ENCODE results near the gene IGF1R. TPM values are rescaled to one million over a fixed set of nuclear protein-coding genes. Genes with fewer than 3 reads are reported as not detected.
A peak's percentile ranks its signal among the peaks of the same experiment; 100 is the strongest.

The IGF1R gene
- polyA plus RNA-seq, 1 experiment = 36.2 TPM

DNA sequence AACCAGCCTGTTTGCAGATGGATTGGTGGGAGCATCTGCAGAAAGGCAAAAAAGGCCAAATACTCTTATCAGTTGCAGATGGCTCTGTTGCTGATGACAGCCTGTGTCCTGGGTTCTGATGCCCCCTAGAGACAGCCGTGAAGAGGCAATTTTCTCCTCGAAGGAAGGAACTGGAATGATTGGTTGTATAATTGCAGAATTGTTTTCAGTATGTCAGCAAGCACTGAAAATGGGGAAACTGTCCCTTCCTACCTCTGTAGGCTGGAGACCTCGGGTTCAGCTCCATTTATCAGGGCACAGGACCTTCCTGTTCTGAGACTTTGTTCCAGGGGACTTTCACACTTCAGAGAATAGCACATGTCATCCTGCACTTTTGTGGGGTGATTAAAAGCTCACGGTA lies 256.2 kb downstream of the IGF1R start:
- TF ChIP-seq, protein P1, sequence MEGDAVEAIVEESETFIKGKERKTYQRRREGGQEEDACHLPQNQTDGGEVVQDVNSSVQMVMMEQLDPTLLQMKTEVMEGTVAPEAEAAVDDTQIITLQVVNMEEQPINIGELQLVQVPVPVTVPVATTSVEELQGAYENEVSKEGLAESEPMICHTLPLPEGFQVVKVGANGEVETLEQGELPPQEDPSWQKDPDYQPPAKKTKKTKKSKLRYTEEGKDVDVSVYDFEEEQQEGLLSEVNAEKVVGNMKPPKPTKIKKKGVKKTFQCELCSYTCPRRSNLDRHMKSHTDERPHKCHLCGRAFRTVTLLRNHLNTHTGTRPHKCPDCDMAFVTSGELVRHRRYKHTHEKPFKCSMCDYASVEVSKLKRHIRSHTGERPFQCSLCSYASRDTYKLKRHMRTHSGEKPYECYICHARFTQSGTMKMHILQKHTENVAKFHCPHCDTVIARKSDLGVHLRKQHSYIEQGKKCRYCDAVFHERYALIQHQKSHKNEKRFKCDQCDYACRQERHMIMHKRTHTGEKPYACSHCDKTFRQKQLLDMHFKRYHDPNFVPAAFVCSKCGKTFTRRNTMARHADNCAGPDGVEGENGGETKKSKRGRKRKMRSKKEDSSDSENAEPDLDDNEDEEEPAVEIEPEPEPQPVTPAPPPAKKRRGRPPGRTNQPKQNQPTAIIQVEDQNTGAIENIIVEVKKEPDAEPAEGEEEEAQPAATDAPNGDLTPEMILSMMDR (IDR thresholded peaks at IDR 0.05; ENCODE audit: insufficient read depth, low read depth, low read length) = peak; percentile 83
- no peaks in the 10 kb centered on the region for H3K27me3 ChIP-seq (ENCODE audit: control insufficient read depth, insufficient read depth, low read length)
- ChIA-PET CTCF (interaction anchor here (0.6 to 3.8 kb wide), 21 partner anchors 9 to 463 kb away, joined by 3 to 22 read pairs (median 5); no protein-coding TSS in a partner anchor), POLR2A (no interaction called here)
- no peak overlapping the region for H3K4me3 ChIP-seq (ENCODE audit: low read depth, low read length)
- H3K36me3 ChIP-seq (ENCODE audit: control insufficient read depth, insufficient read depth, low read length) = peaks cover 6% of the 10 kb centered on the region
- no peak for DNase-seq (ENCODE audit: low read depth)

GRCh38 chr15:98905963-98906711 lies 257.8 kb downstream of the IGF1R start:
- CTCF ChIA-PET = interaction anchor here (1.2 to 3.8 kb wide), 7 partner anchors 9 to 388 kb away, joined by 4 to 22 read pairs (median 12); no protein-coding TSS in a partner anchor
- Histone ChIP-seq H3K27me3 (ENCODE audit: control insufficient read depth, insufficient read depth, low read length) (no peaks in the 10 kb centered on the region), H3K36me3 (ENCODE audit: control insufficient read depth, insufficient read depth, low read length) (peaks cover 13% of the 10 kb centered on the region), H3K4me3 (ENCODE audit: low read depth, low read length) (no peak overlapping the region)
- POLR2A ChIA-PET = no interaction called here
- DNase-seq (ENCODE audit: low read depth) = no peak
- TF ChIP-seq, protein P1 (IDR thresholded peaks at IDR 0.05; ENCODE audit: insufficient read depth, low read depth, low read length) = no peak

- Histone ChIP-seq H3K4me3 (ENCODE audit: low read depth, low read length) (no peak overlapping the region), H3K27me3 (ENCODE audit: control insufficient read depth, insufficient read depth, low read length) (no peaks in the 10 kb centered on the region), H3K36me3 (ENCODE audit: control insufficient read depth, insufficient read depth, low read length) (peaks cover 17% of the 10 kb centered on the region)
- ChIA-PET CTCF (interaction anchor here (3.8 kb wide), 1 partner anchor 170 kb away, joined by 18 read pairs; no protein-coding TSS in a partner anchor), POLR2A (no interaction called here)
- TF ChIP-seq, protein P1 (IDR thresholded peaks at IDR 0.05; ENCODE audit: insufficient read depth, low read depth, low read length) = no peak
- no peak for DNase-seq (ENCODE audit: low read depth)
Measured at GRCh38 chr15:98906712-98907083, 258.4 kb downstream of the IGF1R start.

DNA sequence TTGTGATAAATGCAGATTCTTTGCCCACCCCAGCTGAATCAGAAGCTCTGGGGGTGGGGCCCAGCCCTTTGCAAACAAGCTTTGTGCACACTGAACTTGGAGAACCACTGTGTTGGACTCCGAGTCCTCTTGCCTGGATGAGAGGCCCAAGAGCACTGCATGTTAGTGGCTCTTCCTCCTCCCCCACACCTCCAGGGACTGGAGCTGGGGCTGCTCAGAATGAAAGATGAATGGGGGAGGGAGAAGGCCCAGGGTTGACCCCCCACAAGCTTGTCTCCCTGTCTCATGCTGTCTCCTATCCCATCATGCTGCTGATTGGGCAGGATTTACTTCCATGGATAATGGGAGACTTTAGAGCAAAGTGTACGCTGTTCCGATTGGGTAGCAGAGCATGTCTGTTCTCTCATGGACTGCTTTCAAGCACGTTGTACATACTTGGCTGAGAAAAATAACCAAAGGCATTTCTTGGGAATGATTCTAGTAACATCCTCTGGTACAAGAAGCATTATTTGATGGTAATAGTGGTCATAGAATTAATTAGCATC lies 259.7 kb downstream of the IGF1R start:
- DNase-seq (ENCODE audit: low read depth) = no peak
- ChIA-PET CTCF (no interaction called here), POLR2A (no interaction called here)
- Histone ChIP-seq H3K36me3 (ENCODE audit: control insufficient read depth, insufficient read depth, low read length) (peaks cover 24% of the 10 kb centered on the region), H3K4me3 (ENCODE audit: low read depth, low read length) (no peak overlapping the region), H3K27me3 (ENCODE audit: control insufficient read depth, insufficient read depth, low read length) (no peaks in the 10 kb centered on the region)
- TF ChIP-seq, protein P1 (IDR thresholded peaks at IDR 0.05; ENCODE audit: insufficient read depth, low read depth, low read length) = no peak

DNA sequence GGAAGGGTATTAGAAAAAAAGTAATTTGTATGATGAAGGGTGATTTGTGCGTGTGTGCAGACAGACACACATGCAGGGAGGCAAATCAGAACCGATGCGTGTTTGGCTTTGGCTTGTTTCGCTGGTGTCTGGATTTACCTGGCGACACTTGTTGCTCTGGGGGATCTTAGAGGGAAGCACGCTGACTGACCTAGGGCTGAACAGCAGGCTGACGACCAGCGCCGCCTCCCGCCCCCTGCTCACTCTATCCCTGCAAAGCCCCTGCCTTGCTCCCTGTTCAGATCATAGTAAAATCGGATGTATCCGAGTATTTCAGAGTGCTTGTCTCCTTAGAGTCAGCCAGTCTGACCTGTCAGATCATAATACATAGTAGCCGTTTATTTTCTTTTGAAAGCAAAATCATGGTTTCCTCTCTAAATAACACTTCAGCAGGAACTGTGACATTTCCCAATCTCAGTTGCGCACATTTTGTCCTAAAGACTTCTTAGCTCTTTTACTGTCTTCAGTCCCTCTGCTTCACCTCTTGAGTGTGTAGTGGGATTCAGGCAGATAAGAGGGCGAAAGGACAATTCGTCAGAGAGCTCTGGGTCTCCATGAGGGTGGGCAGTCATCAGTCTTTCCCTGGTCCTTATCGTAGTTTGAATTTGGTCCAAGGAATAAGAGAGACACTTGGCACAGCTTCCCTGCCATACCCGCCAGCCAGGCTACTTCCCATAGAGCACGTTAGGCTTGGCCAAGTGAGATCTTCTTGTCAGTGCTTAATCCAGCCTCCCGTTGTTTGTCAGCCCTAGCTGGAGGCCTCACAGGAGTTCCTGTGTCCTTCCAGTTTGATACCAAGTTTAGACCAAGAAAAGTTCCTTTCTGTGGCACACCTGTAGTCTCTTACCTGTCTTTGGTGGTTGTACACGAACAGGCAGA lies 261.9 kb downstream of the IGF1R start:
- Histone ChIP-seq H3K36me3 (ENCODE audit: control insufficient read depth, insufficient read depth, low read length) (peaks cover 29% of the 10 kb centered on the region), H3K27me3 (ENCODE audit: control insufficient read depth, insufficient read depth, low read length) (no peaks in the 10 kb centered on the region), H3K4me3 (ENCODE audit: low read depth, low read length) (no peak overlapping the region)
- ChIA-PET CTCF (interaction anchor here (1.3 kb wide), 1 partner anchor 59 kb away, joined by 3 read pairs; no protein-coding TSS in a partner anchor), POLR2A (no interaction called here)
- TF ChIP-seq, protein P1 (IDR thresholded peaks at IDR 0.05; ENCODE audit: insufficient read depth, low read depth, low read length) = no peak
- no peak for DNase-seq (ENCODE audit: low read depth)
